H9 (cell line): ENCODE results near the gene TRAF2. TPM values are rescaled to one million over a fixed set of nuclear protein-coding genes. Genes with fewer than 3 reads are reported as not detected.

Source experiments
- DNase-seq: peaks from one replicate; pipeline ENCODE4 v3.0.0-alpha.2; 2017
- H2AFZ ChIP-seq: one replicate; pipeline ENCODE4 v1.6.1; 2013; ENCODE audit warnings: mild to moderate bottlenecking, low read length, control low read depth, moderate library complexity
- H2AK5ac ChIP-seq: 2 replicates; pipeline ENCODE4 v1.6.1; 2013; ENCODE audit warnings: low read length, control low read depth, mixed read lengths; ENCODE audit not compliant: insufficient read length
- H2BK120ac ChIP-seq: one replicate; pipeline ENCODE4 v1.6.1; 2013; ENCODE audit warnings: low read depth, mild to moderate bottlenecking, low read length, control low read depth, inconsistent platforms; ENCODE audit not compliant: poor library complexity, severe bottlenecking
- H2BK12ac ChIP-seq: 2 replicates; pipeline ENCODE4 v1.6.1; 2013; ENCODE audit warnings: low read length, control low read depth, mixed read lengths, low read depth; ENCODE audit not compliant: insufficient read length
- H2BK15ac ChIP-seq: 2 replicates; pipeline ENCODE4 v1.6.1; 2013; ENCODE audit warnings: low read depth, low read length, control low read depth
- H2BK20ac ChIP-seq: one replicate; pipeline ENCODE4 v1.6.1; 2013; ENCODE audit warnings: low read depth, mild to moderate bottlenecking, low read length, control low read depth, inconsistent platforms; ENCODE audit not compliant: poor library complexity, severe bottlenecking
- H2BK5ac ChIP-seq: 2 replicates; pipeline ENCODE4 v1.6.1; 2013; ENCODE audit warnings: low read length, control low read depth, mixed read lengths; ENCODE audit not compliant: insufficient read length
- H3K14ac ChIP-seq: 2 replicates; pipeline ENCODE4 v1.6.1; 2013; ENCODE audit warnings: low read length, control low read depth; ENCODE audit not compliant: insufficient read depth
- H3K18ac ChIP-seq: 2 replicates; pipeline ENCODE4 v1.6.1; 2013; ENCODE audit warnings: low read depth, mild to moderate bottlenecking, mixed read lengths, low read length, control low read depth; ENCODE audit not compliant: insufficient read length
- H3K23ac ChIP-seq: 2 replicates; pipeline ENCODE4 v1.6.1; 2013; ENCODE audit warnings: low read length, control low read depth, mixed read lengths, low read depth; ENCODE audit not compliant: insufficient read length
- H3K23me2 ChIP-seq: 2 replicates; pipeline ENCODE4 v1.6.1; 2013; ENCODE audit warnings: low read depth, mild to moderate bottlenecking, mixed read lengths, low read length, control low read depth; ENCODE audit not compliant: insufficient read length, poor library complexity, severe bottlenecking
- H3K27ac ChIP-seq: 2 replicates; pipeline ENCODE4 v1.5.1; 2013; ENCODE audit warnings: low read length, control low read depth, mixed read lengths, low read depth; ENCODE audit not compliant: insufficient read length
- H3K27me3 ChIP-seq: 2 replicates; pipeline ENCODE4 v1.6.1; 2013; ENCODE audit warnings: low read length, control low read depth, inconsistent platforms; ENCODE audit not compliant: insufficient read depth
- H3K4ac ChIP-seq: 2 replicates; pipeline ENCODE4 v1.6.1; 2013; ENCODE audit warnings: low read depth, mild to moderate bottlenecking, control low read depth, inconsistent platforms, low read length, moderate library complexity
- H3K4me1 ChIP-seq: 2 replicates; pipeline ENCODE4 v1.6.1; 2013; ENCODE audit warnings: low read length, control low read depth, inconsistent platforms; ENCODE audit not compliant: insufficient read depth
- H3K4me2 ChIP-seq: 2 replicates; pipeline ENCODE4 v1.6.1; 2013; ENCODE audit warnings: low read length, control low read depth, mixed read lengths; ENCODE audit not compliant: insufficient read length, insufficient read depth
- H3K56ac ChIP-seq: 2 replicates; pipeline ENCODE4 v1.6.1; 2013; ENCODE audit warnings: low read depth, mild to moderate bottlenecking, mixed read lengths, low read length, control low read depth; ENCODE audit not compliant: insufficient read length
- H3K79me1 ChIP-seq: 2 replicates; pipeline ENCODE4 v1.6.1; 2013; ENCODE audit warnings: low read depth, mild to moderate bottlenecking, moderate library complexity, low read length, control low read depth, inconsistent platforms; ENCODE audit not compliant: insufficient read depth, poor library complexity, severe bottlenecking
- H3K79me2 ChIP-seq: 2 replicates; pipeline ENCODE4 v1.6.1; 2013; ENCODE audit warnings: low read length, control low read depth, inconsistent platforms; ENCODE audit not compliant: insufficient read depth
- H3K9ac ChIP-seq: 2 replicates; pipeline ENCODE4 v1.6.1; 2013; ENCODE audit warnings: low read length, control low read depth, mixed read lengths; ENCODE audit not compliant: insufficient read length; ENCODE audit errors: extremely low read depth
- H3K9me3 ChIP-seq: one replicate; pipeline ENCODE4 v1.6.1; 2013; ENCODE audit warnings: low read depth, low read length, inconsistent platforms; ENCODE audit not compliant: control insufficient read depth
- H3T11ph ChIP-seq: one replicate; pipeline ENCODE4 v1.6.1; 2013; ENCODE audit warnings: mild to moderate bottlenecking, low read length, control low read depth, inconsistent platforms
- H4K20me1 ChIP-seq: one replicate; pipeline ENCODE4 v1.6.1; 2013; ENCODE audit not compliant: control insufficient read depth, insufficient read length, insufficient read depth
- H4K5ac ChIP-seq: 2 replicates; pipeline ENCODE4 v1.6.1; 2013; ENCODE audit warnings: low read depth, mild to moderate bottlenecking, mixed read lengths, low read length, control low read depth; ENCODE audit not compliant: insufficient read length
- H4K8ac ChIP-seq: replicated peaks from 2 replicates; pipeline ENCODE4 v1.6.1; 2013; ENCODE audit warnings: low read length, control low read depth, mixed read lengths, low read depth; ENCODE audit not compliant: insufficient read length
- H4K91ac ChIP-seq: 2 replicates; pipeline ENCODE4 v1.6.1; 2013; ENCODE audit warnings: low read depth, mild to moderate bottlenecking, moderate library complexity, mixed read lengths, low read length, control low read depth; ENCODE audit not compliant: insufficient read length
- H3K27ac Mint-ChIP-seq, 3 experiments: 2 replicates in 2 of 3; 3 replicates in 1 of 3; pipeline ENCODE4 v1.8.0; 2020 to 2021; ENCODE audit warnings: mixed read lengths in 3 of 3, mild to moderate bottlenecking in 1 of 3, moderate library complexity in 1 of 3
- H3K27me3 Mint-ChIP-seq: 2 replicates; pipeline ENCODE4 v1.8.0; 2021; ENCODE audit warnings: low read depth, mild to moderate bottlenecking, moderate library complexity, mixed read lengths
- H3K36me3 Mint-ChIP-seq, 3 experiments: 2 replicates in 2 of 3; 3 replicates in 1 of 3; pipeline ENCODE4 v1.8.0; 2020 to 2021; ENCODE audit warnings: low read depth in 3 of 3, mixed read lengths in 3 of 3; ENCODE audit not compliant: insufficient read depth in 1 of 3
- H3K4me1 Mint-ChIP-seq, 2 experiments: 2 replicates each; pipeline ENCODE4 v1.8.0; 2020; ENCODE audit warnings: mixed read lengths in 2 of 2
- H3K4me3 Mint-ChIP-seq, 2 experiments: 2 replicates in 1 of 2; 3 replicates in 1 of 2; pipeline ENCODE4 v1.8.0; 2020 to 2021; ENCODE audit warnings: mild to moderate bottlenecking in 2 of 2, mixed read lengths in 2 of 2, moderate library complexity in 1 of 2
- H3K9me3 Mint-ChIP-seq, 2 experiments: 2 replicates in 1 of 2; 3 replicates in 1 of 2; pipeline ENCODE4 v1.8.0; 2020; ENCODE audit warnings: mild to moderate bottlenecking in 2 of 2, mixed read lengths in 2 of 2, moderate library complexity in 1 of 2
- CTCF ChIP-seq: fragments of 200-600 bp; sonication (generic); conservative IDR thresholded peaks from 3 replicates; pipeline ENCODE4 v1.8.0; 2021; ENCODE audit warnings: antibody characterized with exemption, mild to moderate bottlenecking
- WGBS: extraction: QIAGEN DNeasy Blood & Tissue Kit; methylation state at CpG from one replicate; pipeline ENCODE4 v1.1.7; 2013; ENCODE audit warnings: missing lambda C conversion rate, low lambda C conversion rate, mixed read lengths; ENCODE audit not compliant: insufficient read length; ENCODE audit errors: extremely low coverage; 5-methylcytosine and 5-hydroxymethylcytosine counted together
- total RNA-seq: library from RNA; stranded (reverse); gene quantifications from 2 replicates; pipeline ENCODE4 v1.2.1, GENCODE V29; 2021

TRAF2 gene
- total RNA-seq, 1 experiment from 2014 or later, result 48.8 TPM

GRCh38 chr9:136880651-136881050, 5.7 kb upstream of the TRAF2 start:
- TF ChIP-seq CTCF, result no peak
- Histone ChIP-seq H3K18ac (no peak overlapping the region), H3K27ac (no peak overlapping the region), H3K79me2 (no peaks in the 10 kb centered on the region; the same call in 1 of the 2 replicates), H3K9me3 (no peaks in the 10 kb centered on the region), H2BK15ac (no peak overlapping the region), H4K8ac (no peak overlapping the region), H3K4me1 (no peaks in the 10 kb centered on the region), H3K56ac (no peak overlapping the region), H3K4ac (no peak overlapping the region), H2BK5ac (no peak overlapping the region), H3K4me2 (no peak overlapping the region), H2AK5ac (no peak overlapping the region), H2BK20ac (no peak overlapping the region), H3K14ac (no peak overlapping the region), H4K5ac (no peak overlapping the region), H3K23ac (no peak overlapping the region), H3K23me2 (peaks cover under 1% of the 10 kb centered on the region), H4K20me1 (no peaks in the 10 kb centered on the region), H3K27me3 (no peaks in the 10 kb centered on the region), H4K91ac (no peak overlapping the region), H2BK12ac (no peak overlapping the region), H3T11ph (no peak overlapping the region), H3K79me1 (no peaks in the 10 kb centered on the region), H3K9ac (no peak overlapping the region), H2AFZ (no peak overlapping the region), H2BK120ac (no peak overlapping the region)
- no CpG with 5 or more reads among the region's 11 CpGs for WGBS
- no peaks in the 10 kb centered on the region; a peak in 3 of 7 replicates for H3K36me3 Mint-ChIP-seq
- peaks cover 6 to 7% of the 10 kb centered on the region in 2 experiments; a peak in 4 of 5 replicates for H3K9me3 Mint-ChIP-seq
- peaks cover 5% of the 10 kb centered on the region in 2 experiments; a peak in 2 of 4 replicates for H3K4me1 Mint-ChIP-seq
- H3K27ac Mint-ChIP-seq, result peak overlapping the region in 1 of 3 experiments; percentile 76; a peak in 1 of 7 replicates
- no peak overlapping the region for H3K4me3 Mint-ChIP-seq
- DNase-seq, result no peak
- H3K27me3 Mint-ChIP-seq, result peaks cover 23% of the 10 kb centered on the region
